ENCODE measurements around the gene DGKH.

Gene DGKH, protein sequence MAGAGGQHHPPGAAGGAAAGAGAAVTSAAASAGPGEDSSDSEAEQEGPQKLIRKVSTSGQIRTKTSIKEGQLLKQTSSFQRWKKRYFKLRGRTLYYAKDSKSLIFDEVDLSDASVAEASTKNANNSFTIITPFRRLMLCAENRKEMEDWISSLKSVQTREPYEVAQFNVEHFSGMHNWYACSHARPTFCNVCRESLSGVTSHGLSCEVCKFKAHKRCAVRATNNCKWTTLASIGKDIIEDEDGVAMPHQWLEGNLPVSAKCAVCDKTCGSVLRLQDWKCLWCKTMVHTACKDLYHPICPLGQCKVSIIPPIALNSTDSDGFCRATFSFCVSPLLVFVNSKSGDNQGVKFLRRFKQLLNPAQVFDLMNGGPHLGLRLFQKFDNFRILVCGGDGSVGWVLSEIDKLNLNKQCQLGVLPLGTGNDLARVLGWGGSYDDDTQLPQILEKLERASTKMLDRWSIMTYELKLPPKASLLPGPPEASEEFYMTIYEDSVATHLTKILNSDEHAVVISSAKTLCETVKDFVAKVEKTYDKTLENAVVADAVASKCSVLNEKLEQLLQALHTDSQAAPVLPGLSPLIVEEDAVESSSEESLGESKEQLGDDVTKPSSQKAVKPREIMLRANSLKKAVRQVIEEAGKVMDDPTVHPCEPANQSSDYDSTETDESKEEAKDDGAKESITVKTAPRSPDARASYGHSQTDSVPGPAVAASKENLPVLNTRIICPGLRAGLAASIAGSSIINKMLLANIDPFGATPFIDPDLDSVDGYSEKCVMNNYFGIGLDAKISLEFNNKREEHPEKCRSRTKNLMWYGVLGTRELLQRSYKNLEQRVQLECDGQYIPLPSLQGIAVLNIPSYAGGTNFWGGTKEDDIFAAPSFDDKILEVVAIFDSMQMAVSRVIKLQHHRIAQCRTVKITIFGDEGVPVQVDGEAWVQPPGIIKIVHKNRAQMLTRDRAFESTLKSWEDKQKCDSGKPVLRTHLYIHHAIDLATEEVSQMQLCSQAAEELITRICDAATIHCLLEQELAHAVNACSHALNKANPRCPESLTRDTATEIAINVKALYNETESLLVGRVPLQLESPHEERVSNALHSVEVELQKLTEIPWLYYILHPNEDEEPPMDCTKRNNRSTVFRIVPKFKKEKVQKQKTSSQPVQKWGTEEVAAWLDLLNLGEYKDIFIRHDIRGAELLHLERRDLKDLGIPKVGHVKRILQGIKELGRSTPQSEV
- 20.7 to 58.1 (median 49.4) reads per million in 3 experiments for total RNA-seq

DNA sequence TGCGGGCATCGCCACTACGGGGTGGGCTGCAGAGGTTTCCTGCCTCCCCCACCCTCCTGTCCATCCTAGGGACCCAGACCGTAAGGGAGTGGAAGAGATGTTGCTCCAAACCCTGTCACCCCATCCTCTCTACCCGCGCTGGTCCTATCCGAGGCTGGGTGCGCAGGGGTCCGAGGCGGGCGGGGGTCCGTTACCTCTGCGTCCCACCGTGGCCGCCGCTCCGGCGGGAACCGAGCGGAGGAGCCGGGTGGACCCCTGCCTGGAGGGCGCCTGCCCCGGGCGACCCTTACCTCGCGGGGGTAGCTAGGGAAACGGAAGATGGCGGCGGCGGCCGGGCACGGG lies at the start of gene DGKH:
Gene DGKH (plus strand): TSS at position 307 of the 342 bp plus-strand sequence. CDS start 126 bp downstream, outside the sequence.
- no peak for DNase-seq

DNA sequence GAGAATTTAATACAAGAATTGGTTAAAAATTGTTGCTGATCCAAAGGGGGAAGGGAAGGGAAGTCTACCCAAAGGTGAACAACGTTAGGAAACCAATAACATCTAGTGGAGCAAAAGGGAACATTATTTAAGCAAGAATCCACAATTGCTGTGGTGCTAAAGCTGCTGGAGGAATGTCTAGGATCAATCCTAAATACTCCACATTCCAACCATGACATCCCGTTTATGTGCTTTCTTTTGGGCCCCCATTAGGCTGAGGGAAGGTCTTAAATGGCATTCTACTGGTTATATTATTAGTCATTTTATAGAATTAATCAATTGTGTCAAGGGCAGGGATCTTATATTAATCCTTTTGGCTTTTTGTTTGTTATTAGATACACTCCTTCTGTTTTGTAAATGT lies 47.6 kb upstream of the DGKH start:
- no peak for DNase-seq

GRCh38 chr13:42001580-42001979 lies 46.9 kb upstream of the DGKH start:
- no peak for DNase-seq

GRCh38 chr13:42002066-42002465 lies 46.4 kb upstream of the DGKH start:
- no peak for DNase-seq

GRCh38 chr13:42007844-42008243 lies 40.6 kb upstream of the DGKH start:
- no peak for DNase-seq

DNA sequence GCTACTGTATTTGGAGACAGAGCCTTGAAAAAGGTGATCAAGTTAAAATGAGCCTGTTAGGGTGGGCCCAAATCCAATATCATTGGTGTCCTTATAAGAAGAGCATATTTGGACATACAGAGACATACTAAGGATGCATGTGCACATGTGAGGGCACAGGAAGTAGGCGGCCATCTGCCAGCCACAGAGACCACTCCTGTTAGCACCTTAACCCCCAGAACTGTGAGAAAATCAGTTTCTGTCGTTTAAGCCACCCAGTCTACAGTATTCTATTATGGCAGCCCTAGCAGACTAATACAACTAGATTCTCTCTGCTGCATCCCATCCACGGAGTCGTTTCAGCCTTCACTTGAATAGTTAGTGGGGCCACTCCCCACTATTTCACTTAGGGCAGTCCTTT lies 39.4 kb upstream of the DGKH start:
- DNase-seq, result no peak

GRCh38 chr13:42011601-42012350 lies 36.7 kb upstream of the DGKH start:
- no peak for DNase-seq

DNA sequence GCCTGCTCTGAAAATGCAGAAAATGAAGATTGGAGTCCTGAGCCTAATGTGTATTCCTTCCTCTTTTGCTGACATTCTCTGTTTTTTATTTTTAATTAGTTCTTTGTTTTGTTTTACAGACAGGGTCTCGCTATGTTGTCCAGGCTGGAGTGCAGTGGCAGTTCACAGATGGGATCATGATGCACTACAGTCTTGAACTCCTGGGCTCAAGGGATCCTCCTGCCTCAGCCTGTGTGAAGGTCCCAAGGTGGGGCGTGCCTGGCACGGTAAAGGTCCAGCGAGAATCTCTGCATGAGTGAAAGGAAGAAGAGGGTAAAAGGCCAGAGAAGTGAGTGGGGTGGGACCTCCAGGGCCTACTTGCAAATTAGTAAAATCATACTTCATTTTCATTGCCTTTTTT lies 34.3 kb upstream of the DGKH start:
- no peak for DNase-seq

DNA sequence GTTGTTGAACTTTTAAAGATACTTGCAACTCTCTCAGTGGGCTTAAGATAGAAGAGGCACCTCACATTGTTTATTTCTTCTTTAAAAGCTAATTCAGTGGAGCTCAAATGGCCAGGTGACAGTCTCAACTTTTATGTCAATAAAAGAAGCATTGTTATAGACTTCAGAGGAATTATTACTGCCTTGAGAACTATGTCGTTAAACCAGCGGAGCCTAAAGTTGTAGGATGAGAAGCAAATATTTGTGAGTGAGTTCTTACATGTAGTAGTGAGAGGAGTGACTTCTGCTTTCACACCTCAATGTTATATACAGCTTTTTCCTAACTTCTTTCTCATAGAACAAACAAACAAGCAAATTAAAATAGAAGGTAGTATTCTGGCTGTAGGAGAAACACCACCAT lies 31.2 kb upstream of the DGKH start:
- no peak for DNase-seq

GRCh38 chr13:42021851-42022250 lies 26.6 kb upstream of the DGKH start:
- DNase-seq, result no peak

DNA sequence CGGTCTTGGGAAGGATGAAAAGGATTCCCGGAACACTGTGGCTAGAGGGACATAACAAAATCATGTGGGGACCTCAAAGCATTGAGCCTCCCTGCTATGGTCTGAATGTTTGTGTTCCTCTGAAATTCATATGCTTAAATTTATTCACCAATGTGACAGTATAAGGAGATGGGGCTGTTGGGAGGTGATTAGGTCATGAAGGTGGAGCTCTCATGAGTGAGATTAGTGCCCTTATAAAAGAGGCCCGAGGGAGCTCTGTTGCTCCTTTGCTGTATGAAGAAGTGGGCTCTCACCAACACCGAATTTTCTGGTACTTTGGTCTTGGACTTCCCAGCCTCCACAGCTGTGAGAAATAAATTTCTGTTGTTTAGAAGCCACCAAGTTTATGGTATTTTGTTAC lies 26.1 kb upstream of the DGKH start:
- DNase-seq, result no peak

GRCh38 chr13:42022796-42023493 lies 25.5 kb upstream of the DGKH start:
- DNase-seq, result no peak

GRCh38 chr13:42027286-42027685 lies 21.2 kb upstream of the DGKH start:
- DNase-seq, result no peak

- DNase-seq, result no peak
These were observed 20.2 kb upstream of the DGKH start for GRCh38 chr13:42028113-42028799.

- no peak for DNase-seq
These were observed 12.4 kb upstream of the DGKH start for GRCh38 chr13:42035905-42036521.

- DNase-seq, result no peak
These were observed 11.7 kb upstream of the DGKH start for GRCh38 chr13:42036711-42037110.

DNA sequence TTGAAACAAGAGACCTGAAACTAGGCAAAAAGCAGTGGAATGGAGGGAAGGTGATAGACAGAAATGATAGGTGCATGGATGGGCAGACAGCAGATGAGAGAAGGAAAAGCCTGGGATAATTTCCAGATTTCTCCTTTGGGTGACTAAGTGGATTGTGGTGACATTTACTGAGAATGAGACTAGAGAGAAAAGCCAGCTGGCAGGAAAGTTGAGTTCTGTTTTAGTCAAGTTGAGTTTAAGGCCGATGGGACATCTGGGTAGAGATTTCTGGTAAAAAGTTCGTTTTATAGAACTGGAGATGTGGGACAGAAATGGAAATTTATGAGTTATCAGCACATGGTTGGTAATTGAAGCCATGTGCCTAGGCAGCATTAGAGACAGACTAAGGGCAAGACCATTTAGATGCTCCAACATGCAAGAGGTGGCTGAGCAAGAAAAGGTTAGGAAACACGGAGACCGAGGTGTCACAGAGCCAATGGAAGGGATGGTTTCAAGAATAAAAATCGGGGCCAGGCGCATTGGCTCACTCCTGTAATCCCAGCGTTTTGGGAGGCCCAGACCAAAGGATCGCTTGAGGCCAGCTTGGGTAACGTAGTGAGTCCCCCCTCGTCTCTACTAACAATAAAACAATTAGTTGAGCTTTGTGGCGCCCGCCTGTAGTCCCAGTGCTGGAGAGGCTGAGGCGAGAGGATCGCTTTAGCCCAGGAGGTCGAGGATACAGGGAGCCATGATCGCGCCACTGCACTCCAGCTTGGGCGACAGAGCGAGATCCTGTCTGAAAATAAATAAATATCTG lies 9.6 kb upstream of the DGKH start:
- DNase-seq, result no peak

DNA sequence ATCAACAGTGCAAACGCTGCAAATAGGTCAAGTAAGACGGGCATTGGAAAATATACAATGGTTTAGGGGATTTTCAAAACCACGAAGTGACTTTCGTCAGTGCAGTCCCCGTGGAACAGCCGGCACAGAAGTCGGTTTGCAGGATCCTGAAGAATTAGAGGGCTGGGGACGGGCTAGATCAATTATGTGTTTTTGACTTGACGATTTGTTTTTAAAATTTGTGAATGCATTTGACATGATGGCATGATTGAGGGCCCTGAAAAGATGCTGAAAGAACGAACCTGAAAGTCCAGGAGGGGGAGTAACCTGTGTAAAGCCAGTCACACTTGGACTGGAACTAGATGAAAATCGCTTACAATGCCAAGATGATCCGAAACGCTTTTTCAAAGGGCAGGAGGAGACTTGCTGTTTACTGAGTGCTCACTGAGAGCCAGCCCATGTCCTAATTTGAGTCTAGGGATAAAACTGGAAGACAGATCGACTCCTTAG lies 8.9 kb upstream of the DGKH start:
- DNase-seq, result no peak

- DNase-seq, result peak; percentile 79
These were observed 8.3 kb upstream of the DGKH start for GRCh38 chr13:42039946-42040729.

All from central memory CD4-positive, alpha-beta T cell (primary cell).